ENCODE data around the gene ARPC5L. TPM values are rescaled to one million over a fixed set of nuclear protein-coding genes. Genes with fewer than 3 reads are reported as not detected.

Gene ARPC5L
- total RNA-seq, 1 experiment from 2014 or later = 80.7 TPM

DNA sequence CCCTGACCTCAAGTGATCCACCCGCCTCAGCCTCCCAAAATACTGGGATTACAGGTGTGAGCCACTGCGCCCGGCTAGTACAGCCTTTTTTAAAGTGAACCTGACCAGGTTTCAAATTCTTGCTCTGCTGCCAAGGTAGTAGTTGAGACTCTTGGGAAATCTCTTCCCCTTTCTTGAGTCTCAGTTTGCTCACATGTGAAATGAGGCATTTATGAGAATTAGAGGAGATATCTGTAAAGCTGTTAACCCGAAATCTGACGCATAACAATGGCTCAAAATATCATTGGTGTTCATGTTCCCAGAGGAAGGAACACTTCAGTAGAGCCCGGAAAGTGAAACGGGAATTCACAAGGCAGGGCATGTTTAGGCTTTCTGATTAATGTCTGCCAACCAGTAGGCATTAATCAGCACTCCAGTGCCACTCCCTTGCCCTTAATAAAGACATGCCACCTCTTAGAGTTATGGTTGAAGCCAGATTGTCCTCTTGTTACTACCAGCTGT, 1.5 kb downstream of the ARPC5L start:
- no peak for DNase-seq (ENCODE audit: low read depth)

DNA sequence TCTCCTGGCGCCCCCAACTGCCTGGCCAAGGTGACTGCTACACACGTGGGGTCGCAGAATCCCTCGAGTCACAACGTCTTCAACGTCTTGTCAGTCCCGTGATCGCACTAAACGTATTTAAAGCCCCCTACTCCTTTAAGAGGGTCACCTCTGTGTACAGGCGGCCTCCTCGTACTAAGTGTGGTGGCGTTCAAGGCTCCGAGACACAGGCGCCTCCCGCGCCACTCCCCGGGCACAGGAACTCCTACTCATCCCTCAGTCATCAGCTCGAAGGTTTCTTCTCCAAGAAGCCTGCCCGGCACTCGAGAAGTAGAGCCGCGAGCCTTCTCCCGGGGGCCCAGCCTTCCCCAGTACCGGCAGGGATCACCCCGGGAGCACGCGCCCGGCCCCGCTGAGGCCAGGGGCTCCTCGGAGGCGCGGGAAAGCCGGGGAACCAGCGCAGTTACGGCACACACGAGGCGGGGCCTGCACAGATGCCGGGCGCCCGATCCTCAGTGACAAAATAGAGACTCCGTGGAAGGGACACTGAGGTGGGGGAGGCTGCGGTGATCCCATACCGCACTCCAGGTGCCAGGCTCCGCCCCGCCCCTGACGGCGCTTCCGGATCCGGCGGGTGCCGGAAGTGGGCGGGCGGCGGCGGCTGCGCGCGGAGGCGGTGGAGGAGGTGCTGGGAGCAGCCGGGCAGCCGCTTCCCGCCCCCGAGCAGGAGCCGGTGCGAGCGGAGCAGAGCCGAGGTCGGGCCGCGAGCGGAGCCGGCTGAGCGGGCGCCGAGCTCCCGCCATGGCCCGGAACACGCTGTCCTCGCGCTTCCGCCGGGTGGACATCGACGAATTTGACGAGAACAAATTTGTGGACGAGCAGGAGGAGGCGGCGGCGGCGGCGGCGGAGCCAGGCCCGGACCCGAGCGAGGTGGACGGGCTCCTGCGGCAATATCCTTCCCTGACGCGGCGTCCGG, 6.9 kb downstream of the ARPC5L start:
- peak; percentile 88 for DNase-seq (ENCODE audit: low read depth)

DNA sequence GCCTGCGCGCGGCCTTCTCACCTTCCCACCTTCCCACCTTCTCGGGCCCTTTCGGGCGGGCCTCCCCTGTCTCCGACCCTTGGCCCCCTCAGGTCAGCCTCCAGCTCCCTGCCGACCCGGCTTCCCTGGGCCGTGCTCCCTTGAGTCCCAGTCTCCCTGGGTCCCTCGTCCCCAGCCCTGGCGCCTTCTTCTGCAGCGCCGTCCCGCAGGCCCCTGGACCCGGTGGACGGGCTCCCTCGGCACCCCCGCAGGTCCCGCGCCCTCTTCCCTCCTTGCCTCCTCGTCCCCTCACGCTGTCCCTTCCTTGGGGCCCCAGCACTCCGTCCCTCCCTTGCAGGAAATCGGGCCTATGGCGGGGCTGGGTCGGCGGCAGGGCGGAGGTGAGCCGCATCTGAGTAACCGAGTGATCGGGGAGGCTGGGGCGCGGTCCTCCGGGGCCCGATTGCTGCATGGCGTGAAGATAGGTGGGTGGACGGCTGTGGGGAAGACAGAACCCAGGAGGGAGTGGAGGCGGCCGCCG, 7.6 kb downstream of the ARPC5L start:
- no peak for DNase-seq (ENCODE audit: low read depth)

DNA sequence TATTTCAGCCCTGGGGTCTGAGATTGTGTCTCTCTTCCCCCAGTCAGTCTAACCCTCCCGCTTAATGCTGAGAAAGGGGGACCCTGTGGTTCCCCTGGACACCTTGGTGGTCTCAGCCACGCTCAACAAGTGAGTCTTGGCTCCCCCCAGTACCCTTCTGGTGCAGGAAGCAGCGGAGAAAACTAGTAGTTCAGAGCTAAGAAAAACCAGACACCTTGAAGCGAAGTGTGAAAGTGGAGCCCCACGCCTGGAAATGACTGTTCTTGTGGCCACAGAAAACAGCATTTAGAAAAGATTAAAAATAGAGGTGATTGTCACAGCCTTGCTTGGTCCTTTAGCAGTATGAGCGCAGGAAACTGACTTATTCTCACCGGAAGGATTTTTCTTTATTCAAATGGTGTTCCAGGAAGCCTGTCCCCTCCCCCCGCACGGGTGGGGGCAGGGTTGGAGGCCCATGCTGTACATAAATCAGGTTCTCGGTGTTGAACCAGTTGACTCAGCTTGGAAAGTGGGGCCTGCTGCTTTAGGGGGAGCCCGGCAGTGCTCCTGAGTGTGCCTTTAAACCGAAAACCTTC, 8.1 kb downstream of the ARPC5L start:
- peak; percentile 48 for DNase-seq (ENCODE audit: low read depth)

DNA sequence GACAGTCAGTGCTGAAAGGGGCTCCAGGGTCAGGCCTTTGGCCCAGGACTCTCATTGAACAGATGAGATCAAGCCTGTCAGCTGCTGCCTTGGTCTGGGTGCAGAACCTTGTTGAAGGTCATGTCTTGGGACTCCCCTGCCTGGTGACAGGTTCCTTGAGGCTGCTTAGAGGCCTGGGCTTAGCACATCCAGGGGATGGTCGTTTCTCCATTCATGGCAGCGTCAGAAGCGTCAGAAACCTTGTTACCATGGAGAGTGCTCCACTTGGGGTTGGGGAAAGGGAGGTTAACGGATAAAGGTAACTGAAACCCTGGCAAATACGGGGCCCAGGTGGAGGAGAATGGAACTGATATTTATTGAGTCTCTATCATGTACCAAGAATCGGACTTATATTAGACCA, 8.8 kb downstream of the ARPC5L start:
- DNase-seq (ENCODE audit: low read depth) = no peak

DNA sequence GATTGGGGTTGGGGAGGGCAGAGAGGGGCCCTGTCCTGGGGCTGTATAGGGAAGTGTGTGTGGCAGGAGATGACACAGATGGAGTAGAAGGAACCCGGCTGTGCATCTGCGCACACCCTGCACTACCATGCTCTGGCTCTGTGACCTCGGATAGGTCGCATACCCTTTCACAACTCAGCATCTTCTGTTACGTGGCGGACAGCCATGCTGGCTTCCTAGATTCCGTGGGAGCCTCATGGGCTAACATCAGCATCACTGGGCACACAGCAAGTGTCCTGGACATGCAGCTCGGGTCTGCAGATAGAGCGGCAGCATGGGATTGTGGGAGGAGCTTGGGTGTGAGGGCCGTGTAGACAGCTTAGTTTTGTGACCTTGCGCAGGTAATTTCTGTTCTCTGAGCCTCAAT, 9.2 kb downstream of the ARPC5L start:
- no peak for DNase-seq (ENCODE audit: low read depth)

DNA sequence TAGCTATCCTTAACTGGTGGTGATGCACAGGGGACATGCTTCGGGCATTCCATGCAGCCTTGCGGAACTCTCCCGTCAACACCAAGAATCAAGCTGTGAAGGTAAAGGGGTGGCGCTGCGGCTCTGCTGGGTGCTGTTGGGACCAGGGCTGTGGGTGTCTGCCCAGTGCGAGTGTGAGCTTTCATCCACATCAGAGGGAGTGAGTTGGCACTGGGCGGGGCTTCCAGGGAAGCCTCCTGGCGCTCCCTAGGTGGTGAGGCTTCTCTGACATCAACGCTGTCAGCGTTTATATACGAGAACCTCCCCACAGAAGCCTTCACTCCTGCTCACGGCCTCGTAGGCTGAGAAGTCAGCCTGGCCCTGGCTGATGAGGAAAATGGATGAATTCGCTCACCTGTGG, 11.7 kb downstream of the ARPC5L start:
- DNase-seq (ENCODE audit: low read depth) = no peak

DNA sequence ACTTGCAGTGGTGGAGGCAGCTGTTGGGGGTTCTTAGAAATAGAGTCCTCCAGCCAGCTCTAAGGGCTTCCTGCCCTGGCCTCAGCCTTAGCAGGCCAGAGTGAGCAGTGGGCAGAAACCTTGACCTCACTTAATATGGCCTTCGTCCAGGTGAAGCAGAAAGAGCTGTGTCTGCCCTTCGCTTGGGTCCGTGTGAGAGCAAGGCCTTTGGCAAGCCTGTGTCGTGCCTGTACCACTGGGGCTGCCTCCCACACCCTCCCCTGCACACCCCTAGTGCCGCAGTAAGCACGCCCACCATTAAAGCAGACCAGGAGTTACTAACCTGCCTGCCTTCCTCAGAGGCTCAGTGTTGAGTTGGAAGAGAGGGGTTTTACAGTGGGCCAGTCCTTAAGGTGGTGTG, 13.6 kb downstream of the ARPC5L start:
- DNase-seq (ENCODE audit: low read depth) = no peak

DNA sequence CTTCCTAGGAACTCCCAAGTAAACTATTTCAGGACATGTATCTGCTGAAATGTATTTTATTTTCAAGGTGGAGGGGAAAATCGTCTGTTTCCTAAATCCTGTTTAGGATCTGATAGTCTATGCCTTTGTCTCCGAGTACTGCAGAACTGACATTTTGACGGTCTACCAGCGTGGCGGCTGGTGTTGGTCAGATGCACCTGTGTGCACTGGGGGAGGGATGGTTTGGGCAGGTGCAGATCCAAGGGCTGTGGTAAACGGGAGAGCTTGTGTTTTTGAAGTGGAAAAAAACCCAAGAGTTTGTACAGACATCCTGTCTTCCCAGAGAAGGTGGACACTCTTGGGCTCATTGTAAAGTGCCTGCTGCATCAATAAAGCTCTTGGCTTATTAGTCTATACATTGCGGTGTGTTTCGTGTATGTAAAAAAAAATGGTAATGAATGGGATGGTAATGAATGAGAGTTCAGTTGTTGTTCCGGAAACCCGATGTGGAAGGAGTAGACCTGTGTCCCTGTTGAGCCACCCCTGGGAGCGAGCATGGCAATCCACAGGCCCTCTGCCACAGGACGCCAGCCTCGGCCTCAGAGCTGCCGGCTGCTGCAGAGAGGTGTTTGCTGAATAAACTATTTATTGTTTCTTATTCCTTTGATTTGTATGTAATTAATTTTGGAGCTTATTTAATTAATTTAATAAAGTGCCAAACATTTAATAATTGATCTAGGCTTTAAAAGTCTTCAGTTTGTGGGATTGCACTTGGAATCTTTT, 15.3 kb downstream of the ARPC5L start:
- no peak for DNase-seq (ENCODE audit: low read depth)

DNA sequence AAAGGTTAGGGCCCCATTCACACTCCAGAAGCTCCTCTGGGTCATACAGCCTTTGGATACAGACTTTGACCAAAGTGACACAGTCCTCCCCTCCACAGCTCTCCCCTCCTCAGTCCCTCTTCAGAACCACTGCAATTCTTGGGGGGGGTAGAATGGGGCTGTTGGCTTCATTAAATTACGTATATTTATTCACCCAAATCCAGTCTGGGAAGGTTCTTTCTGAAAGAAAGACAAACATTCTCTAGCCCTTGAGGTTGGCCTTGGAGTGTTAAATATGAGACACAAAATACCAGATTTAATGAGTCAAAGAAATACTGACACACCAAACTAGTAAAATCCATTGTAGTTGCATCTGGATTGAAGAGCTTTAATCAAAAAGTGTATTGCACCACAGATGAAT, 16.1 kb downstream of the ARPC5L start:
- no peak for DNase-seq (ENCODE audit: low read depth)

DNA sequence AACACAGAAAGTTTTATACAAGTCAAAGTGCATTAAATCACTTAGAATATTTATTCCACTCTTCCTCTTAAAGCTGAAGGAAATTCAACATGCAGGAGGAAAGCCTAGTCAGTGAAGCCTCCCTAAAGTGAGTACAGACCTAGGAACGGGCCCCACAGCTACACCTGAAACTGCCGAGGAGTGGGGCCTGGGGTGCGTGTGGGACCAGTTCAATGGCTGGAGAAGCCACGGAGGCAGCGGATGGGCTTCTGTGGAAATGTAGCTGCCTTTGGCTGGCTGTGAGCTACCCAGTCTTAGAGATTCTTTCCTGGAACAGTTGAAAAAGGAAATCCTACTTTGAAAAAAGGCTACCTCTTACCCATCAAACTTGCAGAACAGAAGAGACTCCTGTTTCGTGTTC, 16.6 kb downstream of the ARPC5L start:
- DNase-seq (ENCODE audit: low read depth) = no peak

DNA sequence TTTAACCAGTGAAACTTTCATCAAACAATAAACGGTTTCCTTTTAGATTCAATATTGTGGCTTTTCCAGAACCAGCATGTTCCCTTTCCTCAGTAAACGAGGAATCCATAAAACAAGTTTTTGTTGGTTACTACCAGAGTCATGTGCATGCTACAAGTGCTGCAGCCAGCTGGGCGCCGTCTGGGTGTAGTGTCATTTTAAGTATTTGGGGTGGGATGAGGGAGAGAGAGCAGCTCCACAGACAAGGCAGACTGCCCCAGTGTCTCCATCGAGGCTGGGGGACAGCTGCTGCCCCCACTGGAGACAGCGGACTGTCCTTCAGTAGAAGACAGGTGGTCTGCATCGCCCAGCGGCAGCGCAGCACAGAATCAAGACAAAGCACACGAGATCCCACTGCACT, 17.3 kb downstream of the ARPC5L start:
- DNase-seq (ENCODE audit: low read depth) = no peak

DNA sequence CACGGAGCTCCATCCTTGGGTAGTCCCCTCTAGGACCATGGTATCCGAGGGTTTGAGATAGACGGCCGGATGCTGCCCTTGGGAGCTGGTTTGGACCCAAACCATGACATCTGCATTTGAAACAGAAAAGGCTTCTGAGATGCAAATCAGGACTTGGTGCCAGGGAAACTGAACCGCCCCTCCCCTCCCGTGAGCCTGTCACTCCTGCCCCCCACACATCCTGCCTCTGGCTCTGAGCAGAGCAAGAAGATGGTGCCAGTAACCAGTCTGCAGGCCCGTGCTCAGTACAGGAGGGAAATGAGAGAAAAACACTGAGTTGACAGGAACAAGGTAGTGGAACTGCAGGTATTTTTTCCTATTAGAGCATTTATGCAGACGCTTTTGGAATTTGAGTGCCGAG, 18.6 kb downstream of the ARPC5L start:
- DNase-seq (ENCODE audit: low read depth) = no peak

DNA sequence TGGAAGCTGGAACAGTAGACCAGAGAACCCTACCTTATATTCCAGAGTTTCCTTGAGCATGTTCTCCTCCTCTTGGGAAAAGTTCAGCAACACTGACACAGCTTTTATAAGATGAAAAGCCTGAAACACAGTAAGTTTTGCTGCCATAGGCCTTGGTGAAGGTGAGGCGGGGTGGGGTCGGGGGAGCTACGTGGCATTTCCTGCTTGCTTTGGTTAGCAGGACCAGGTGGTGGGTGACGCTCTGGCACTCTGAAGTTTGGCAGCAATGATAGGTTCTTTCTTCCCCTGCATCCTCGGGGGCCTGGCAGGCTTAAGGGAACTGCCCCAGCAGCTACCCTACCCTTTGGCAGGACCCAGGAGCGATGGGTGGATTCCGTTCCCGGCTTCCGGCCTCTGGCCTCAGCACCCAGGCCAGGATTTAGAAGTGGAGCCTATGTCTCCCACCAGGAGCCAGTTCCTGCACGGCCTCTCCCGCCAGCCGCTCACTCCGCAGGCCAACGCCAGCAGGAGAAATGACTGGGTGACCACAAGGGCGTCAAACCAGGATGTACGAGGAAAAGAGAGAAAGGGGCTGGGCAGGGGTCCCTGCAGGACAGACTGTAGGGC, 19.3 kb downstream of the ARPC5L start:
- DNase-seq (ENCODE audit: low read depth) = no peak

DNA sequence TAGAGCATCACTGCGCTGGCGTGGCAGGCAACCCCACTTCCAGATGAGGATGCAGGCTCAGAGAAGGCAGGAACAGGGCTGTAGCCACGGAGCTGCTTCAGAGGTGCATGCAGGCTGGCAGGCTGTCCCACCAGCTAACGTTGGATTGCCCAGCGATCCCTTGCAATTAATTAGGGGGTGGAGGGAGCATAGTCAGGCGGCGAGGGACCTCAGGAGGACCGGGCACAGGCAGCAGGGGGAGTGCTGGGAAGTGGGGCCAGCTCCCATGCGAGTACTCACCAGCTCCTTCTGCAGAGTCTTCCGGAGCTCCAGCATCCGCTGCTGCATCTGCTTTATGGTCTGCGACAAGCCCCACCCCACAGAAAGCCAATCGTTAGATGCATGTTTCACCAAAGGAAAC, 20.3 kb downstream of the ARPC5L start:
- no peak for DNase-seq (ENCODE audit: low read depth)

DNA sequence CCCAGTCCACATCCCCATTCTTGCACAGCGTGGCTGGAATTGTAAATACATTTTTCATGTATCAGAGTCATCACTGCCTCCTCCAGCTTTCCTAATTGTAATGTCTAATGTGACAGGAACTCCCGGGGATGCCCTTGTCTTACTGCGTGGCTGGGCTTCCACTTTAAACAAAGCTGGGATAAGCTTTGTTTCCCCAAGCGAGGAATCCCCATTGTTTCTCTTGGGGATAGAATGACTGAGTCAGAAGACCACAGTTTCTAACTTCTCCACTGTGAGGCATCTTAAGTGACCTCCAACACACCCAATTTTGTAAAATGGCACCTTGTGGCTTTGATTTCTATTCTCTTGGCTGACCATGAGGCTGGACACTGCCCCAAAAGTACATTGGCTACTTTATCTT, 22.4 kb downstream of the ARPC5L start:
- no peak for DNase-seq (ENCODE audit: low read depth)

DNA sequence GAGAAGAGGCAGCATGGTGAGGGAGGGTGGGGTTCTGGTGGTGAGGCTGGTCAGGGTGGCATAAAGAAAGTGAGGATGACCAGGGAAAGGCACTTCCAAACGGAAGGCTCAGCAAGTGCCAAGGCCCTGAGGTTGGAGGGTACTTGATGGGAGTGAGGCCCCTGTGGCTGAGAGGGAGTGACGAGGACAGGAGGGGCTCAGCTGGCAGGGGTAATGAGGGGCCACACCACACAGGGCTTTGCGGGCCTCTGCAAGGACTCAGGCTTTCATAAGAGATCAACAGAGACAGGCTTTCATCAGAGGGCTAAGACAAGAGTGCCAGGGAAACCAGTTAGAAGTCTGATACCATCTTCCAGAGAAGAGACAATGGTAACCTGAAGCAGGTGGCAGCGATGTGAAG, 23.6 kb downstream of the ARPC5L start:
- DNase-seq (ENCODE audit: low read depth) = no peak

DNA sequence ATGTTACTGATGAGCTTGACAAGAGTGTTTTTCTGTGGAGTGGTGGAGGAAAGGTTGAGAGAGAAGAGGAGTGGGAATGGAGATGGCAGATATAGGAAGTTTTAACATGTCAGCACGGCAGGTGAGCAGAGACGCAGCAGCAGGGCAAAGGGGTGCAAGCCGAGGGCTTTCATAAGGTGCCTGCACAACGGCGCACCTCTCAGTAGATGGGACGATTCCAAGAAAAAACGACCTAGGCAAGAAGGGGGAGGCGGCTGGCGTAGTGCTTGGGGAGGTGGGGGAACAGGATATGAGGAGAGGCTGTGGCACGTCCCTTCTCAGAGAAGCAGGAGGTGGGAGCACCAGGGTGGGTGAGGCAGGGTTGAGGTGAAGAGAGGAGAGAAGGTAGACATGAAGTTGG, 24.5 kb downstream of the ARPC5L start:
- no peak for DNase-seq (ENCODE audit: low read depth)

DNA sequence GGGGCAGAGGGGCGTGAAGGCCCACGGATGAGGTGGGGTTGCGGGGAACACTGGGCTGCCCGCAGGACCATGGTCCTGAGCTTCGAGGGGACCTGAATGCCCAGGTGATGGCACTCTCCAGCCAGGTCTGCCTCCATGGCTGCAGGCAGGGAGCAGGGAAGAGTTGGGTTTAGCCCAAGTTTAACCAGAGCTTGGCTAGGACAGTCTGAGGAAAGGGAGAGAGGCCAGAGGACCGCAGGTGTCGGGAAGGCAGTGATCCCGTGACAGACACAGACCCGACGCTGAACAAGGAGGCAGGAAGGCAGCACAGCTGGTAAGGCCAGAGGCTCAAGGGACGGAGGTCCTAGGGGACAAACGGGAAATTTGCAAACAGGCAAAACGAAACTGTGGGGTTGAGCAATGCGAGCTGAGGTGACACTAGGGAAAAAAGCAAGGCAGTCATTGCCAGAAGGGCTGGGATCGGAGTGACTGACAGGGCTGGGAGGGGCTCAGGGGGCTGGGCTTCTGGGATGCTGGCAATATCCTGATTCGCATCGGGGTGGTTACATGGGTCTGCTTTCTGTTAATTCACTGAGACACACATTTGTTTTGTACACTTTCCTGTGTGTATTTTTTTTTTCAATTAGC, 25.0 kb downstream of the ARPC5L start:
- no peak for DNase-seq (ENCODE audit: low read depth)

DNA sequence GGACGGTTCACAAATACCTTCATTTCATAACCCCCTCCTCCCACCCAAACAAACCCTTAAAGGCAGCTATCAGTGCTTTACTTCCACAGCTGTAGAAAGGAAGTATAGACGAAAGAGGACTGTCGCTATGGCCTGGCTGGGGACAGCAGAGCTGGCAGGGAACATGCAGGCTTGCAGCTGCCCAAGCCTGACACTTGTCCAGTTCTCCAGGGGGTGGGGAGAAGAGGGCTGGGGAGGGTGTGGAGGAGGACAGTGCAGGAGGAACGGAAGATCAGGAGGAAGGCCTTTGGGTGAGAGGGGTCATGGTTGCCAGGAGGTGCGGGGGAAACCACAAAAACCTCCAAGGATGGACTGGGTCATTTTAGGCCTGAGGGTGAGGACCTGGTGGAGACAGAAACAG, 25.9 kb downstream of the ARPC5L start:
- no peak for DNase-seq (ENCODE audit: low read depth)

DNA sequence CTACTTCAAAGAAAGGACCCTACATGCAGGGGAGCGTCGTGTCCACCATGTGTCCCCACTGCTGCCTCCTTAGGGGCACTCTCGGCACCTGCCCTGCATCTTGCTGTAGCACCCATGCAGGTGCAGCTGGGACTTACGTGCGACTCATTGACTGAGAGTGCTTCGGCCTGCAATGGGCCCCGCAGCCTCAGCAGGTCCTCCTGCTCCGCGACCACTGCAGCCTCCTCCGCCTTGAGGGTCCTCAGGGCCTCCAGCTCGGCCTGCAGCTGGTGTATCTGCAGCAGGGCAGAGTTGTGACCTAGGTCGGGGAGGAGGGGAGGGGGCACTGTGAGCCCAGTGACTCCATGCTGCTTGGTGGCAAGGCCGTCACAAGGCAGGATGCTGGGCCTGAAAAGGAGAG, 27.1 kb downstream of the ARPC5L start:
- no peak for DNase-seq (ENCODE audit: low read depth)

Measured in HT1080 (cell line).